Neural cell (in vitro differentiated cells): Measurements from ENCODE around the gene SARS1. TPM values are rescaled to one million over a fixed set of nuclear protein-coding genes. Genes with fewer than 3 reads are reported as not detected.
"Not testable (repeated sequence)": the region's sequence is repeated elsewhere in the genome, so short reads cannot be mapped to it uniquely, and the experiment has no call there.

Experiments used
- H2AFZ ChIP-seq: fragments of 200-600, 300-800 bp; sonication (generic), shearing (Covaris generic); 2 replicates; pipeline ENCODE4 v1.6.0; 2014; ENCODE audit warnings: low read depth, mild to moderate bottlenecking, antibody characterized with exemption, low read length, moderate library complexity
- H3F3A ChIP-seq: fragments of 200-600 bp; shearing (Covaris generic); 2 replicates; pipeline ENCODE4 v1.6.1; 2016; ENCODE audit warnings: mild to moderate bottlenecking, moderate library complexity, mixed read lengths, antibody characterized with exemption, low read length; ENCODE audit not compliant: insufficient read depth, poor library complexity, severe bottlenecking
- H3K27ac ChIP-seq: fragments of 200-600, 300-800 bp; sonication (generic), shearing (Covaris generic); 2 replicates; pipeline ENCODE4 v1.5.1; 2014; ENCODE audit warnings: mild to moderate bottlenecking, low read length, moderate library complexity
- H3K27me3 ChIP-seq: fragments of 300-800, 200-600 bp; sonication (generic), shearing (Covaris generic); 2 replicates; pipeline ENCODE4 v1.6.0; 2014; ENCODE audit warnings: mild to moderate bottlenecking, low read depth, low read length, moderate library complexity; ENCODE audit not compliant: insufficient read depth
- H3K36me3 ChIP-seq: fragments of 300-800, 200-600 bp; sonication (generic), shearing (Covaris generic); 2 replicates; pipeline ENCODE4 v1.5.1; 2014; ENCODE audit warnings: mild to moderate bottlenecking, antibody characterized with exemption, low read length, moderate library complexity; ENCODE audit not compliant: insufficient read depth
- H3K4me2 ChIP-seq: fragments of 300-800, 200-600 bp; sonication (generic), shearing (Covaris generic); 2 replicates; pipeline ENCODE4 v1.6.0; 2014; ENCODE audit warnings: mild to moderate bottlenecking, low read length
- H3K4me3 ChIP-seq: fragments of 300-800, 200-600 bp; sonication (generic), shearing (Covaris generic); 2 replicates; pipeline ENCODE4 v1.5.1; 2014; ENCODE audit warnings: mild to moderate bottlenecking, low read length, moderate library complexity
- H3K79me2 ChIP-seq: fragments of 200-600 bp; shearing (Covaris generic); replicated peaks from 2 replicates; pipeline ENCODE4 v1.6.0; 2014; ENCODE audit warnings: mild to moderate bottlenecking, low read length, moderate library complexity; ENCODE audit not compliant: insufficient read depth
- H3K9ac ChIP-seq: fragments of 300-800, 200-600 bp; sonication (generic), shearing (Covaris generic); 2 replicates; pipeline ENCODE4 v1.6.1; 2016; ENCODE audit warnings: mild to moderate bottlenecking, low read length, mixed read lengths
- H3K9me2 ChIP-seq: fragments of 200-600 bp; shearing (Covaris generic); 2 replicates; pipeline ENCODE4 v1.6.1; 2016; ENCODE audit warnings: mild to moderate bottlenecking, low read length, mixed read lengths; ENCODE audit not compliant: insufficient read depth
- H3K9me3 ChIP-seq: fragments of 200-600, 300-800 bp; sonication (generic), shearing (Covaris generic); 2 replicates; pipeline ENCODE4 v1.6.1; 2016; ENCODE audit warnings: mild to moderate bottlenecking, mixed run types, low read length, moderate library complexity, mixed read lengths
- H4K20me1 ChIP-seq: fragments of 200-600 bp; shearing (Covaris generic); 2 replicates; pipeline ENCODE4 v1.6.1; 2016; ENCODE audit warnings: mild to moderate bottlenecking, mixed run types; ENCODE audit not compliant: insufficient read depth
- EP300 ChIP-seq: fragments of 450-650 bp; conservative IDR thresholded peaks from 2 replicates; pipeline ENCODE4 v1.6.1; 2014; ENCODE audit warnings: antibody characterized with exemption, mild to moderate bottlenecking, moderate library complexity; ENCODE audit not compliant: poor library complexity, severe bottlenecking
- EZH2 ChIP-seq: fragments of 200-600, 300-800 bp; shearing (Covaris generic), sonication (generic); IDR thresholded peaks from 2 replicates; pipeline ENCODE4 v1.6.1; 2014; ENCODE audit warnings: antibody characterized with exemption, low read length, borderline replicate concordance, mild to moderate bottlenecking; ENCODE audit not compliant: insufficient read depth, poor library complexity, severe bottlenecking
- MXI1 ChIP-seq: fragments of 450-650 bp; conservative IDR thresholded peaks from 2 replicates; pipeline ENCODE4 v1.6.1; 2014; ENCODE audit warnings: antibody characterized with exemption, mild to moderate bottlenecking; ENCODE audit not compliant: poor library complexity, severe bottlenecking
- POLR2AphosphoS5 ChIP-seq: IDR thresholded peaks from 2 replicates; pipeline ENCODE4 v1.6.1; 2012
- RAD21 ChIP-seq: fragments of 450-650 bp; conservative IDR thresholded peaks from 2 replicates; pipeline ENCODE4 v1.6.1; 2014; ENCODE audit warnings: antibody characterized with exemption, mild to moderate bottlenecking, moderate library complexity
- REST ChIP-seq: IDR thresholded peaks from 2 replicates; pipeline ENCODE4 v1.6.1; 2012; ENCODE audit warnings: borderline replicate concordance
- SMC3 ChIP-seq: fragments of 450-650 bp; conservative IDR thresholded peaks from 2 replicates; pipeline ENCODE4 v1.6.1; 2014; ENCODE audit warnings: antibody characterized with exemption, mild to moderate bottlenecking, moderate library complexity; ENCODE audit not compliant: poor library complexity
- TAF1 ChIP-seq: IDR thresholded peaks from 2 replicates; pipeline ENCODE4 v1.6.1; 2012; ENCODE audit warnings: low read depth
- polyA plus RNA-seq: library from polyadenylated mRNA; depleted of rRNA; stranded (reverse); fragments of >200 nt; gene quantifications from 2 replicates; pipeline ENCODE4 v1.2.3, GENCODE V29; 2014
- TF ChIP-seq, protein P1 (sequence below): fragments of 450-650 bp; IDR thresholded peaks from 2 replicates; pipeline ENCODE4 v1.5.1; 2014; ENCODE audit warnings: antibody characterized with exemption, mild to moderate bottlenecking, moderate library complexity; ENCODE audit not compliant: poor library complexity, severe bottlenecking

The SARS1 gene
- polyA plus RNA-seq, 1 donor from 2014 or later = 281 TPM

GRCh38 chr1:109171646-109172045, 42.1 kb upstream of the SARS1 start:
- Histone ChIP-seq H3F3A (no peaks in the 10 kb centered on the region), H3K9me2 (no peaks in the 10 kb centered on the region), H3K79me2 (no peaks in the 10 kb centered on the region), H3K27ac (no peak overlapping the region), H2AFZ (no peak overlapping the region), H3K4me2 (no peak overlapping the region), H4K20me1 (no peaks in the 10 kb centered on the region), H3K27me3 (no peaks in the 10 kb centered on the region), H3K36me3 (no peaks in the 10 kb centered on the region), H3K9ac (no peak overlapping the region), H3K9me3 (no peaks in the 10 kb centered on the region), H3K4me3 (no peak overlapping the region)
- TF ChIP-seq MXI1 = no peak
- TF ChIP-seq EZH2 = no peak
- TF ChIP-seq TAF1 = no peak
- TF ChIP-seq, protein P1, sequence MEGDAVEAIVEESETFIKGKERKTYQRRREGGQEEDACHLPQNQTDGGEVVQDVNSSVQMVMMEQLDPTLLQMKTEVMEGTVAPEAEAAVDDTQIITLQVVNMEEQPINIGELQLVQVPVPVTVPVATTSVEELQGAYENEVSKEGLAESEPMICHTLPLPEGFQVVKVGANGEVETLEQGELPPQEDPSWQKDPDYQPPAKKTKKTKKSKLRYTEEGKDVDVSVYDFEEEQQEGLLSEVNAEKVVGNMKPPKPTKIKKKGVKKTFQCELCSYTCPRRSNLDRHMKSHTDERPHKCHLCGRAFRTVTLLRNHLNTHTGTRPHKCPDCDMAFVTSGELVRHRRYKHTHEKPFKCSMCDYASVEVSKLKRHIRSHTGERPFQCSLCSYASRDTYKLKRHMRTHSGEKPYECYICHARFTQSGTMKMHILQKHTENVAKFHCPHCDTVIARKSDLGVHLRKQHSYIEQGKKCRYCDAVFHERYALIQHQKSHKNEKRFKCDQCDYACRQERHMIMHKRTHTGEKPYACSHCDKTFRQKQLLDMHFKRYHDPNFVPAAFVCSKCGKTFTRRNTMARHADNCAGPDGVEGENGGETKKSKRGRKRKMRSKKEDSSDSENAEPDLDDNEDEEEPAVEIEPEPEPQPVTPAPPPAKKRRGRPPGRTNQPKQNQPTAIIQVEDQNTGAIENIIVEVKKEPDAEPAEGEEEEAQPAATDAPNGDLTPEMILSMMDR = no peak
- no peak for TF ChIP-seq SMC3
- TF ChIP-seq POLR2AphosphoS5 = no peak
- no peak for TF ChIP-seq REST
- no peak for TF ChIP-seq RAD21
- no peak for TF ChIP-seq EP300

- H3K27ac ChIP-seq, H3K36me3 ChIP-seq, H3K9me2 ChIP-seq, H2AFZ ChIP-seq, H3K79me2 ChIP-seq, H4K20me1 ChIP-seq, H3K27me3 ChIP-seq, H3F3A ChIP-seq, H3K9me3 ChIP-seq, H3K4me3 ChIP-seq, H3K4me2 ChIP-seq, H3K9ac ChIP-seq: not testable (repeated sequence)
These were observed 37.4 kb upstream of the SARS1 start for GRCh38 chr1:109176349-109176748.

GRCh38 chr1:109180715-109181084, 33.0 kb upstream of the SARS1 start:
- not testable (repeated sequence) for H3K27me3 ChIP-seq, H3K9ac ChIP-seq, H3F3A ChIP-seq, H4K20me1 ChIP-seq, H2AFZ ChIP-seq, H3K4me2 ChIP-seq, H3K79me2 ChIP-seq, H3K4me3 ChIP-seq, H3K36me3 ChIP-seq, H3K27ac ChIP-seq, H3K9me3 ChIP-seq, H3K9me2 ChIP-seq
